Sigmoid colon (tissue), 7 donors: Measurements from ENCODE around the gene SMIM36. TPM values are rescaled to one million over a fixed set of nuclear protein-coding genes. Genes with fewer than 3 reads are reported as not detected.

Experiments
- DNase-seq: peaks from one replicate; pipeline ENCODE4 v3.0.0-alpha.2; 2019
- H3K27ac ChIP-seq, 4 donors: fragments of 200-600 bp; sonication (generic); one replicate each; pipeline ENCODE4 v1.5.1; 2016 to 2019; ENCODE audit warnings: mild to moderate bottlenecking in 1 of 4
- H3K27me3 ChIP-seq, 3 donors: fragments of 200-600 bp; sonication (generic); one replicate each; pipeline ENCODE4 v1.5.1; 2019; ENCODE audit warnings: mild to moderate bottlenecking in 1 of 3
- H3K36me3 ChIP-seq, 4 donors: fragments of 200-600 bp; sonication (generic); one replicate each; pipeline ENCODE4 v1.5.1; 2016 to 2019
- H3K4me1 ChIP-seq, 4 donors: fragments of 200-600 bp; sonication (generic); one replicate each; pipeline ENCODE4 v1.5.1; 2017 to 2019
- H3K4me3 ChIP-seq, 4 donors: fragments of 200-600 bp; sonication (generic); one replicate each; pipeline ENCODE4 v1.5.1; 2017 to 2019; ENCODE audit warnings: mild to moderate bottlenecking in 2 of 4, moderate library complexity in 1 of 4
- H3K9me3 ChIP-seq, 4 donors: fragments of 200-600 bp in 3 of 4; sonication (generic) in 3 of 4; one replicate each; pipeline versions ENCODE4 v1.5.1 to v1.6.1; 2013 to 2019
- EP300 ChIP-seq, 4 donors: sonication (generic); formaldehyde crosslinking; IDR thresholded peaks; one replicate each; pipeline ENCODE4 v1.6.1; 2017; ENCODE audit warnings: antibody characterized with exemption in 4 of 4
- POLR2A ChIP-seq, 2 donors: fragments of 450-650 bp; IDR thresholded peaks; one replicate each; pipeline ENCODE4 v1.6.1; 2016; ENCODE audit warnings: antibody characterized with exemption in 2 of 2, mild to moderate bottlenecking in 2 of 2, moderate library complexity in 2 of 2
- POLR2AphosphoS5 ChIP-seq, 4 donors: sonication (generic); formaldehyde crosslinking; IDR thresholded peaks; one replicate each; pipeline ENCODE4 v1.6.1; 2017; ENCODE audit warnings: antibody characterized with exemption in 4 of 4
- WGBS, 2 donors: extraction: QIAGEN DNeasy Blood & Tissue Kit; methylation state at CpG; one replicate each; pipeline ENCODE4 v1.1.7; 2013; 5-methylcytosine and 5-hydroxymethylcytosine counted together
- intact Hi-C: fragments of 100-400 bp; cut with DNase I; formaldehyde crosslinking; loops from one replicate; pipeline ENCODE4 v1.15.1; 2023
- polyA plus RNA-seq, 3 donors: library from polyadenylated mRNA; stranded (reverse); fragments of 200-250 nt; gene quantifications; one replicate each; pipeline ENCODE4 v1.2.3, GENCODE V29; 2013
- total RNA-seq, 4 donors: library from RNA; depleted of rRNA; stranded (reverse); fragments of >200 nt; gene quantifications; one replicate each; pipeline ENCODE4 v1.1.0, GENCODE V29; 2016
- TF ChIP-seq, protein P1 (sequence below), 4 experiments: fragments of 450-650 bp in 3 of 4; fragments of 200-600 bp in 1 of 4; IDR thresholded peaks; one replicate each; pipeline ENCODE4 v1.5.1; 2016 to 2019; ENCODE audit warnings: antibody characterized with exemption in 4 of 4, mild to moderate bottlenecking in 3 of 4, moderate library complexity in 2 of 4
- donor health status: healthy with polysubstance abuse.
- donor health status: Bipolar disorder and iron deficiency.
- donor health status: healthy.

The SMIM36 gene
- total and polyA plus RNA-seq, 7 donors: not detected

DNA sequence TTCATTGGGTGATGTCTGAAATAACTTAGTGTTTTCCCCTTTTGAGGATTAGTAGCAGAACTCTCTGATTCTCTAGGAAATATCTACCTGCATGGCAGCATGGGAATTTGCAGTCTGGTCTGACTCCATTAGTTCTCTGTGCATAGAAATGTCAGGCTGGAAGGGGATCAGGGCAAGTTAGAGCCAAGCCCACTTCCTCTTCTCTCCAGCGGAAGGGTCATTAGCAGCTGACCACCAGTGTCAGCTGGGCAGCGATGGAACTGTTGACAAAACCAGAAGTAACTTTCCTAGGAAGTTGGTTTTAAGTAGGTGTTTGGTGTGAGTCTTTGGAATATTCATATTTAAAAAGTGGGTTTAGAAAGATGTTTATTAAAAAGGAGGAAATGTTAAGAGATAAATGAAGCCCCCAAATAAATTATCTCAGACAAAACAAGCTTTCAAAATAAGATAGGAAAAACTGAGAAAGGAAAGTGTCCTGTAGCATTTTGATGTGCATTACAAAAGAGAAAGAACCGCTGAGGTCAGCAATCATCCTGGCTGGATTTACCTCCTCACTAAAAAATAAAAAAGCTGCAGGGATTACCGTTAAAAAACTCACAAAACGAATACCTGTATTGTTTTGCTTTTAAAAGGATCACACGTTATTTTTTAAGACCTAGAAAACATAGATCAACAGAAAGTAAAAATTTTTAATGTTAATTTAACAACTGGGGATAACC, 57.3 kb downstream of the SMIM36 start:
- no peaks in the 10 kb centered on the region for H3K36me3 ChIP-seq
- peaks cover 0 to 59% (median 56%) of the 10 kb centered on the region in 4 donors for H3K4me1 ChIP-seq
- peak overlapping the region in 3 of 4 donors; percentile 67 to 83 (median 82) for H3K27ac ChIP-seq
- no peak for DNase-seq
- intact Hi-C loops: loop anchor here (2.0 to 5.0 kb wide), 3 partner anchors 33 to 102 kb away; partner anchors contain the start of gene MMD
- H3K9me3 ChIP-seq: no peaks in the 10 kb centered on the region
- H3K27me3 ChIP-seq: no peaks in the 10 kb centered on the region
- TF ChIP-seq EP300 (IDR thresholded peaks at IDR 0.05) (no peak), POLR2A (IDR thresholded peaks at IDR 0.05) (no peak), POLR2AphosphoS5 (IDR thresholded peaks at IDR 0.05) (no peak)
- TF ChIP-seq, protein P1, sequence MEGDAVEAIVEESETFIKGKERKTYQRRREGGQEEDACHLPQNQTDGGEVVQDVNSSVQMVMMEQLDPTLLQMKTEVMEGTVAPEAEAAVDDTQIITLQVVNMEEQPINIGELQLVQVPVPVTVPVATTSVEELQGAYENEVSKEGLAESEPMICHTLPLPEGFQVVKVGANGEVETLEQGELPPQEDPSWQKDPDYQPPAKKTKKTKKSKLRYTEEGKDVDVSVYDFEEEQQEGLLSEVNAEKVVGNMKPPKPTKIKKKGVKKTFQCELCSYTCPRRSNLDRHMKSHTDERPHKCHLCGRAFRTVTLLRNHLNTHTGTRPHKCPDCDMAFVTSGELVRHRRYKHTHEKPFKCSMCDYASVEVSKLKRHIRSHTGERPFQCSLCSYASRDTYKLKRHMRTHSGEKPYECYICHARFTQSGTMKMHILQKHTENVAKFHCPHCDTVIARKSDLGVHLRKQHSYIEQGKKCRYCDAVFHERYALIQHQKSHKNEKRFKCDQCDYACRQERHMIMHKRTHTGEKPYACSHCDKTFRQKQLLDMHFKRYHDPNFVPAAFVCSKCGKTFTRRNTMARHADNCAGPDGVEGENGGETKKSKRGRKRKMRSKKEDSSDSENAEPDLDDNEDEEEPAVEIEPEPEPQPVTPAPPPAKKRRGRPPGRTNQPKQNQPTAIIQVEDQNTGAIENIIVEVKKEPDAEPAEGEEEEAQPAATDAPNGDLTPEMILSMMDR (IDR thresholded peaks at IDR 0.05): no peak
- H3K4me3 ChIP-seq: no peak overlapping the region
- WGBS, 2 donors: 63 to 67% methylated on average over 6 of the region's 6 CpGs

DNA sequence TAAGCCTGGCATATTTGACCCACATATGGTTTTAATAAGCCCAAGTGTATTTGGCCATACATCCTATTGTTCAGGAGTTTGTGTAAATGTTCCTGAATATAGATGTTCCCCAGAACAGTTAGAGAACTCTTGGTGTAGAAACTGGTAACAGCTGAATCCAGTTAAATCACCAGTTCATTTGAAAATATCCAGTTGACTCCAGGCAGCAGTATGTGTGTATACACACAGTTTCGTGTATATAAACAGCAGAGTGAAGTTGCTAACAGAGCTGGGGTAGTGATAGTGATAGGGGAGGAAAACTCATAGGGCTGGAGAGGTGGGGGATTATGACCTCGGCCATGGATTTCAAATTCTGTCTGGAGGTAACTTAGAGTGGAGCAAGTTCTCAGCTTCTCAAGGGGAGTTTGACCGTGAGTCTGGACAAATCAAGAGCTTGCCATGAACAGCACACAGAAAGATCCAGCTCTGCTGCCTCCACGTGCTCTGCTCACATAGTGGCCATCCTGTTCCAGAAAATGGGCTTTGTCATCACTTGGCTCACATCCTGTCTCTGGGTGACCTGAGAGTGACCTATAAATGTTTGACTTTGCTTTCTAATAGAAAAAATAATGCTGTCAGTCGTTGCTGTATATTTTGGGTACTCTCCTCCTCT, 59.0 kb downstream of the SMIM36 start:
- peak overlapping the region; percentile 67 to 83 (median 78) for H3K27ac ChIP-seq
- no peaks in the 10 kb centered on the region for H3K36me3 ChIP-seq
- intact Hi-C loops: loop anchor here (2.0 to 5.0 kb wide), 3 partner anchors 31 to 100 kb away; partner anchors contain the start of gene MMD
- H3K9me3 ChIP-seq: no peaks in the 10 kb centered on the region
- H3K27me3 ChIP-seq: no peaks in the 10 kb centered on the region
- TF ChIP-seq POLR2A (IDR thresholded peaks at IDR 0.05) (no peak), EP300 (IDR thresholded peaks at IDR 0.05) (peak in 3 of 4 donors; percentile 18 to 35 (median 34)), POLR2AphosphoS5 (IDR thresholded peaks at IDR 0.05) (peak; percentile 9 to 70 (median 52))
- TF ChIP-seq, protein P1 (IDR thresholded peaks at IDR 0.05): no peak
- 66 to 69% methylated on average over 5 of the region's 5 CpGs for WGBS, 2 donors
- DNase-seq: peak; percentile 89
- H3K4me1 ChIP-seq: peaks cover 0 to 65% (median 56%) of the 10 kb centered on the region in 4 donors
- H3K4me3 ChIP-seq: no peak overlapping the region

DNA sequence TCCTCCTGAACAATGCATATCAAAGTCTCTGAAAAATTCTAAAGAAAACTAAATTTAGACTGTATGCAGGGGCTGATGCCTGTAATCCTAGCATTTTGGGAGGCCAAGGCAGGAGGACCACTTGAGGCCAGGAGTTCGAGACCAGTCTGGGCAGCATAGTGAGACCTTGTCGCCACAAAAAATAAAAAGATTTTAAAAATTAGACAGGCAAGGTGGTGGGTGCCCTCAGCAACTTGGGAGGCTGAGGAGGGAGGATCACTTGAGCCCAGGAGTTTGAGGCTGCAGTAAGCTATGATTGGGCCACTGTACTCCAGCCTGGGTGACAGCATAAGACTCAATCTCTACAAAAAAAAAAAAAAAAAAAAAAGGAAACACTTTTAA, 59.5 kb downstream of the SMIM36 start:
- Histone ChIP-seq H3K4me1 (peaks cover 0 to 68% (median 57%) of the 10 kb centered on the region in 4 donors), H3K9me3 (no peaks in the 10 kb centered on the region), H3K27me3 (no peaks in the 10 kb centered on the region), H3K36me3 (no peaks in the 10 kb centered on the region), H3K27ac (peak overlapping the region; percentile 67 to 83 (median 78)), H3K4me3 (no peak overlapping the region)
- 88 to 90% methylated on average over 2 of the region's 2 CpGs for WGBS, 2 donors
- intact Hi-C loops: loop anchor here (2.0 to 5.0 kb wide), 3 partner anchors 31 to 99 kb away; partner anchors contain the start of gene MMD
- TF ChIP-seq, protein P1 (IDR thresholded peaks at IDR 0.05): no peak
- no peak for TF ChIP-seq EP300 (IDR thresholded peaks at IDR 0.05)
- TF ChIP-seq POLR2A (IDR thresholded peaks at IDR 0.05): no peak
- no peak for TF ChIP-seq POLR2AphosphoS5 (IDR thresholded peaks at IDR 0.05)
- DNase-seq: no peak

DNA sequence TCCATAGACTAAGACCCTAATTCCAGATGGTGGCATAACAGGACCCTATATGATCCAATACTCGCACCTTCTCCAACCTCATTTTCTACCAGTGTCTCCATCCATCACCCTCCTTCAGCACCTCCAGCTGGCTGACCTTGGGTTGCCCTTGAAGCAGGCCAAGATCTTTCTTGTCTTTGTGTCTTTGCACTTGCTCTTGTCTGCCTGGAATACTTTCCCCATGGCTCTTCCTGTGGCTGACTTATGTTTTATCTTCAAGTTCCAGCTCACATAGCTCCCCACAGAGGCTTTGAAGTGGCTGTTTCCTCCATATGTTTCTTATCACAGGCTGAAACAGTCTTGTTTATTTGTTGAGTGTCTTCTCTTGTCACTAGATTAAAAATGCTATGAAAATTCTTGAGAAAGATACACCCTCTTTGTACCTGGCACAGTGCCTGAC, 60.0 kb downstream of the SMIM36 start:
- WGBS, 2 donors: 79 to 81% methylated on average over 1 of the region's 1 CpG
- peak overlapping the region; percentile 67 to 83 (median 78) for H3K27ac ChIP-seq
- intact Hi-C loops: loop anchor here (5.0 kb wide), 2 partner anchors 46 to 99 kb away; no protein-coding TSS in a partner anchor

More for the DNA sequence above, 60.0 kb downstream of the SMIM36 start:
- H3K36me3 ChIP-seq: no peaks in the 10 kb centered on the region
- TF ChIP-seq EP300 (IDR thresholded peaks at IDR 0.05) (peak in 1 of 4 donors; percentile 54), POLR2A (IDR thresholded peaks at IDR 0.05) (no peak), POLR2AphosphoS5 (IDR thresholded peaks at IDR 0.05) (peak in 3 of 4 donors; percentile 45 to 78 (median 69))
- TF ChIP-seq, protein P1 (IDR thresholded peaks at IDR 0.05): no peak
- no peak for DNase-seq
- H3K27me3 ChIP-seq: no peaks in the 10 kb centered on the region
- H3K9me3 ChIP-seq: no peaks in the 10 kb centered on the region
- no peak overlapping the region for H3K4me3 ChIP-seq
- H3K4me1 ChIP-seq: peaks cover 0 to 73% (median 62%) of the 10 kb centered on the region in 4 donors
